ENCODE data around the gene ACER1. TPM values are rescaled to one million over a fixed set of nuclear protein-coding genes. Genes with fewer than 3 reads are reported as not detected.

Gene ACER1
- total RNA-seq, 1 donor from 2014 or later, result not detected

GRCh38 chr19:6343462-6343861 lies 10.1 kb upstream of the ACER1 start:
- TF ChIP-seq CTCF (IDR thresholded peaks at IDR 0.05) (no peak), POLR2AphosphoS5 (IDR thresholded peaks at IDR 0.05; ENCODE audit: insufficient read depth in 1 of 2, low read depth in 1 of 2) (no peak), POLR2A (IDR thresholded peaks at IDR 0.05) (no peak)
- Histone ChIP-seq H3K27ac (no peak overlapping the region), H3K9me3 (no peaks in the 10 kb centered on the region), H3K4me3 (no peak overlapping the region), H3K27me3 (no peaks in the 10 kb centered on the region), H3K4me1 (no peaks in the 10 kb centered on the region), H3K36me3 (no peaks in the 10 kb centered on the region)
- intact Hi-C loops (cut with DNase I), result no loop called here
- no peak for DNase-seq (ENCODE audit: extremely low spot score in 2 of 2)

GRCh38 chr19:6340493-6341201 lies 7.2 kb upstream of the ACER1 start:
- H3K27ac ChIP-seq, result no peak overlapping the region
- intact Hi-C loops (cut with DNase I), result no loop called here
- no peak for DNase-seq (ENCODE audit: extremely low spot score in 2 of 2)
- no peaks in the 10 kb centered on the region for H3K4me1 ChIP-seq
- H3K9me3 ChIP-seq, result no peaks in the 10 kb centered on the region
- H3K4me3 ChIP-seq, result no peak overlapping the region
- H3K36me3 ChIP-seq, result no peaks in the 10 kb centered on the region
- no peaks in the 10 kb centered on the region for H3K27me3 ChIP-seq
- no peak for TF ChIP-seq CTCF (IDR thresholded peaks at IDR 0.05)
- TF ChIP-seq POLR2AphosphoS5 (IDR thresholded peaks at IDR 0.05; ENCODE audit: insufficient read depth in 1 of 2, low read depth in 1 of 2), result no peak
- TF ChIP-seq POLR2A (IDR thresholded peaks at IDR 0.05), result no peak

GRCh38 chr19:6334490-6335285 lies 1.3 kb upstream of the ACER1 start:
- no peak overlapping the region for H3K4me3 ChIP-seq
- H3K9me3 ChIP-seq, result no peaks in the 10 kb centered on the region
- H3K4me1 ChIP-seq, result no peaks in the 10 kb centered on the region
- no peak overlapping the region for H3K27ac ChIP-seq
- intact Hi-C loops (cut with DNase I), result no loop called here
- no peak for TF ChIP-seq POLR2A (IDR thresholded peaks at IDR 0.05)
- TF ChIP-seq POLR2AphosphoS5 (IDR thresholded peaks at IDR 0.05; ENCODE audit: insufficient read depth in 1 of 2, low read depth in 1 of 2), result no peak
- no peak for TF ChIP-seq CTCF (IDR thresholded peaks at IDR 0.05)
- DNase-seq (ENCODE audit: extremely low spot score in 2 of 2), result no peak
- H3K27me3 ChIP-seq, result no peaks in the 10 kb centered on the region
- H3K36me3 ChIP-seq, result no peaks in the 10 kb centered on the region

- Histone ChIP-seq H3K9me3 (no peaks in the 10 kb centered on the region), H3K4me3 (no peak overlapping the region), H3K27me3 (no peaks in the 10 kb centered on the region), H3K4me1 (no peaks in the 10 kb centered on the region), H3K36me3 (no peaks in the 10 kb centered on the region), H3K27ac (no peak overlapping the region)
- DNase-seq (ENCODE audit: extremely low spot score in 2 of 2), result no peak
- TF ChIP-seq POLR2A (IDR thresholded peaks at IDR 0.05), result no peak
- TF ChIP-seq CTCF (IDR thresholded peaks at IDR 0.05), result no peak
- TF ChIP-seq POLR2AphosphoS5 (IDR thresholded peaks at IDR 0.05; ENCODE audit: insufficient read depth in 1 of 2, low read depth in 1 of 2), result no peak
- intact Hi-C loops (cut with DNase I), result no loop called here
Observed at GRCh38 chr19:6326815-6327214, 6.6 kb downstream of the ACER1 start.

GRCh38 chr19:6325614-6326013 lies 7.8 kb downstream of the ACER1 start:
- no peak overlapping the region for H3K27ac ChIP-seq
- no peaks in the 10 kb centered on the region for H3K36me3 ChIP-seq
- no peaks in the 10 kb centered on the region for H3K4me1 ChIP-seq
- H3K9me3 ChIP-seq, result no peaks in the 10 kb centered on the region
- H3K27me3 ChIP-seq, result no peaks in the 10 kb centered on the region
- intact Hi-C loops (cut with DNase I), result no loop called here
- TF ChIP-seq POLR2AphosphoS5 (IDR thresholded peaks at IDR 0.05; ENCODE audit: insufficient read depth in 1 of 2, low read depth in 1 of 2) (no peak), CTCF (IDR thresholded peaks at IDR 0.05) (no peak), POLR2A (IDR thresholded peaks at IDR 0.05) (no peak)
- no peak for DNase-seq (ENCODE audit: extremely low spot score in 2 of 2)
- H3K4me3 ChIP-seq, result no peak overlapping the region
